Keratinocyte (primary cell): ENCODE results near the gene OR10J5.

Experiments
- EZH2 ChIP-seq: IDR thresholded peaks from one replicate; pipeline ENCODE4 v1.6.1; 2012; ENCODE audit warnings: inconsistent platforms, mild to moderate bottlenecking, low read length, moderate library complexity
- TF ChIP-seq, protein P1 (sequence below), 3 experiments: IDR thresholded peaks in 1 of 3; conservative IDR thresholded peaks in 1 of 3; optimal IDR thresholded peaks in 1 of 3; 2 replicates in 2 of 3; 3 replicates in 1 of 3; pipeline versions ENCODE3 to v1.5.1; 2011; ENCODE audit warnings: low read length in 3 of 3, mild to moderate bottlenecking in 3 of 3, moderate library complexity in 2 of 3, control low read depth in 1 of 3, inconsistent platforms in 1 of 3; ENCODE audit not compliant: insufficient read depth in 2 of 3; ENCODE audit errors: extremely low read depth in 1 of 3

DNA sequence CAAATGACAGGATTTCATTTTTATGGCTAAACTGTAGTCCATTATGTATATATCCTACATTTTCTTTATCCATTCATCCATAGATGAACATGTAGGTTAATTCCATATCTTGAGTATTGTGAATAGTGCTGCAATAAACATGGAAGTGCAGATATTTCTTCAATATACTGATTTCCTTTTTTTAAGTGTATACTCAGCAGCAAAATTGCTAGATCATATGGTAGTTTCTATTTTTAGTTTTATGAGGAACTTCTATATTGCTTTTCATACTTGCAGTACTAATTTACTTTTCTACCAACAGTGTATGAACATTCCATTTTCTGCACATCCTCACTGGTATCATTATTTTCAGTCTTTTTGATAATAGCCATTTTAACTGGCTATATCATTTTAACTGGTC is 30.1 kb downstream of the OR10J5 start:
- TF ChIP-seq, protein P1, sequence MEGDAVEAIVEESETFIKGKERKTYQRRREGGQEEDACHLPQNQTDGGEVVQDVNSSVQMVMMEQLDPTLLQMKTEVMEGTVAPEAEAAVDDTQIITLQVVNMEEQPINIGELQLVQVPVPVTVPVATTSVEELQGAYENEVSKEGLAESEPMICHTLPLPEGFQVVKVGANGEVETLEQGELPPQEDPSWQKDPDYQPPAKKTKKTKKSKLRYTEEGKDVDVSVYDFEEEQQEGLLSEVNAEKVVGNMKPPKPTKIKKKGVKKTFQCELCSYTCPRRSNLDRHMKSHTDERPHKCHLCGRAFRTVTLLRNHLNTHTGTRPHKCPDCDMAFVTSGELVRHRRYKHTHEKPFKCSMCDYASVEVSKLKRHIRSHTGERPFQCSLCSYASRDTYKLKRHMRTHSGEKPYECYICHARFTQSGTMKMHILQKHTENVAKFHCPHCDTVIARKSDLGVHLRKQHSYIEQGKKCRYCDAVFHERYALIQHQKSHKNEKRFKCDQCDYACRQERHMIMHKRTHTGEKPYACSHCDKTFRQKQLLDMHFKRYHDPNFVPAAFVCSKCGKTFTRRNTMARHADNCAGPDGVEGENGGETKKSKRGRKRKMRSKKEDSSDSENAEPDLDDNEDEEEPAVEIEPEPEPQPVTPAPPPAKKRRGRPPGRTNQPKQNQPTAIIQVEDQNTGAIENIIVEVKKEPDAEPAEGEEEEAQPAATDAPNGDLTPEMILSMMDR (optimal IDR thresholded peaks at IDR 0.05 in 1 of 3, IDR thresholded peaks at IDR 0.05 in 1 of 3, conservative IDR thresholded peaks at IDR 0.05 in 1 of 3; ENCODE audit: extremely low read depth in 1 of 3, insufficient read depth in 2 of 3, low read length in 3 of 3): no peak
- no peak for TF ChIP-seq EZH2
